Tibial artery (tissue), 4 donors: ENCODE data around the gene PTPRA.

Source experiments
- DNase-seq, 2 donors: peaks; one replicate each; pipeline ENCODE4 v3.0.0-alpha.2; 2019
- H3K27ac ChIP-seq, 2 donors: fragments of 200-600 bp; sonication (generic) in 1 of 2; 1 replicate in 1 of 2; 2 replicates in 1 of 2; pipeline ENCODE4 v1.5.1; 2018 to 2019; ENCODE audit warnings: mild to moderate bottlenecking in 1 of 2
- H3K27me3 ChIP-seq, 2 donors: fragments of 200-600 bp; sonication (generic) in 1 of 2; one replicate each; pipeline versions ENCODE4 v1.5.1 to v1.6.0; 2016 to 2019
- H3K36me3 ChIP-seq, 3 donors: fragments of 200-600 bp; sonication (generic) in 2 of 3; one replicate each; pipeline ENCODE4 v1.5.1; 2016 to 2019; ENCODE audit warnings: mild to moderate bottlenecking in 2 of 3
- H3K4me1 ChIP-seq, 4 donors: fragments of 200-600 bp; sonication (generic) in 2 of 4; 1 replicate in 3 of 4; 2 replicates in 1 of 4; pipeline ENCODE4 v1.5.1; 2016 to 2019
- H3K4me3 ChIP-seq, 2 donors: fragments of 200-600 bp; sonication (generic) in 1 of 2; 1 replicate in 1 of 2; 2 replicates in 1 of 2; pipeline ENCODE4 v1.5.1; 2018 to 2019; ENCODE audit warnings: mild to moderate bottlenecking in 2 of 2
- H3K9me3 ChIP-seq, 3 donors: fragments of 200-600 bp; sonication (generic) in 1 of 3; one replicate each; pipeline ENCODE4 v1.5.1; 2016 to 2019
- CTCF ChIP-seq, 2 experiments: fragments of 200-600 bp in 1 of 2; fragments of 450-650 bp in 1 of 2; IDR thresholded peaks; one replicate each; pipeline ENCODE4 v1.5.1; 2017 to 2019; ENCODE audit warnings: antibody characterized with exemption in 2 of 2, mild to moderate bottlenecking in 1 of 2, moderate library complexity in 1 of 2
- intact Hi-C: fragments of 100-400 bp; cut with DNase I; formaldehyde crosslinking; loops from one replicate; pipeline ENCODE4 v1.15.0; 2023; ENCODE audit warnings: low total_unique reads

PTPRA gene

DNA sequence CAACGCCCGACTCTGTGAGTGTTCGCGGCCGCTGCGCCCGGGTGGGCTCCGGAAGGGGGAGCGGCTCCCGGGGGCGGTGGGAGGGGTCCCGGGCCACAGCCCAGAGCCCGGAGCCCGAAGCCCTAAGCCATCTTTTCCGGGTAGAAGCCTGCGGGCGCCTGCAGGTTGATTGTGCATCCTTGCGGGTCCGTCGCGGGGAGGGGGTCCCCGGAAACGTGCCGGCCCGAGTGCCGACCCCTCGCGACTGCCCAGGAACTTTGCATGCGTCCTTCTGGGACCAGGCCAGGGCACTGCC, 413 bp downstream of the PTPRA start:
- Histone ChIP-seq H3K4me1 (peaks cover 0 to 48% (median 41%) of the 10 kb centered on the region in 4 donors), H3K27ac (peak overlapping the region; percentile 71 to 81), H3K9me3 (no peaks in the 10 kb centered on the region), H3K4me3 (peak overlapping the region; percentile 74 to 94), H3K36me3 (no peaks in the 10 kb centered on the region), H3K27me3 (peaks cover 0 to 12% of the 10 kb centered on the region in 2 donors)
- TF ChIP-seq CTCF (IDR thresholded peaks at IDR 0.05), result no peak
- peak; percentile 36 to 71 for DNase-seq
- intact Hi-C loops, result loop anchor here (2.0 to 10.0 kb wide), 2 partner anchors 31 to 179 kb away; partner anchors contain the start of gene EBF4

- Histone ChIP-seq H3K4me1 (peaks cover 0 to 48% (median 41%) of the 10 kb centered on the region in 4 donors), H3K27ac (peak overlapping the region in 1 of 2 donors; percentile 71), H3K27me3 (peaks cover 0 to 12% of the 10 kb centered on the region in 2 donors), H3K9me3 (no peaks in the 10 kb centered on the region), H3K4me3 (peak overlapping the region; percentile 74 to 94), H3K36me3 (no peaks in the 10 kb centered on the region)
- no peak for DNase-seq
- intact Hi-C loops, result loop anchor here (10.0 kb wide), 1 partner anchor 180 kb away; the partner anchor contains the start of gene EBF4
- no peak for TF ChIP-seq CTCF (IDR thresholded peaks at IDR 0.05)
Measured at GRCh38 chr20:2874456-2874855, 1.2 kb downstream of the PTPRA start.

GRCh38 chr20:2875690-2876203, 2.5 kb downstream of the PTPRA start:
- H3K4me1 ChIP-seq, result peaks cover 0 to 46% (median 39%) of the 10 kb centered on the region in 4 donors
- intact Hi-C loops, result loop anchor here (10.0 kb wide), 1 partner anchor 181 kb away; the partner anchor contains the start of gene EBF4
- H3K9me3 ChIP-seq, result no peaks in the 10 kb centered on the region
- no peak for DNase-seq
- H3K27ac ChIP-seq, result no peak overlapping the region
- H3K4me3 ChIP-seq, result no peak overlapping the region
- no peaks in the 10 kb centered on the region for H3K36me3 ChIP-seq
- H3K27me3 ChIP-seq, result peaks cover 0 to 9% of the 10 kb centered on the region in 2 donors
- TF ChIP-seq CTCF (IDR thresholded peaks at IDR 0.05), result no peak

GRCh38 chr20:2878515-2878914, 5.2 kb downstream of the PTPRA start:
- Histone ChIP-seq H3K4me1 (peaks cover 0 to 25% (median 21%) of the 10 kb centered on the region in 4 donors), H3K4me3 (no peak overlapping the region), H3K27me3 (no peaks in the 10 kb centered on the region), H3K27ac (no peak overlapping the region), H3K36me3 (no peaks in the 10 kb centered on the region), H3K9me3 (no peaks in the 10 kb centered on the region)
- intact Hi-C loops, result loop anchor here (10.0 kb wide), 1 partner anchor 184 kb away; the partner anchor contains the start of gene EBF4
- TF ChIP-seq CTCF (IDR thresholded peaks at IDR 0.05), result no peak
- no peak for DNase-seq

GRCh38 chr20:2879146-2879545, 5.9 kb downstream of the PTPRA start:
- Histone ChIP-seq H3K4me3 (no peak overlapping the region), H3K9me3 (no peaks in the 10 kb centered on the region), H3K27ac (no peak overlapping the region), H3K36me3 (no peaks in the 10 kb centered on the region), H3K27me3 (no peaks in the 10 kb centered on the region), H3K4me1 (peaks cover 0 to 25% (median 21%) of the 10 kb centered on the region in 4 donors)
- DNase-seq, result no peak
- no peak for TF ChIP-seq CTCF (IDR thresholded peaks at IDR 0.05)
- intact Hi-C loops, result loop anchor here (10.0 kb wide), 1 partner anchor 184 kb away; the partner anchor contains the start of gene EBF4
